Neural progenitor cell (in vitro differentiated cells): Measurements from ENCODE around the gene MAP3K1. TPM values are rescaled to one million over a fixed set of nuclear protein-coding genes. Genes with fewer than 3 reads are reported as not detected.
A peak's percentile ranks its signal among the peaks of the same experiment; 100 is the strongest.

ENCODE experiments used
- DNase-seq: peaks from one replicate; pipeline ENCODE4 v3.0.0-alpha.2; 2016; ENCODE audit warnings: low spot score
- H2AFZ ChIP-seq: fragments of 200-600 bp; sonication (generic); replicated peaks from 2 replicates; pipeline ENCODE4 v1.6.1; 2016; ENCODE audit warnings: antibody characterized with exemption
- H3F3A ChIP-seq: fragments of 200-600 bp; sonication (generic); 2 replicates; pipeline ENCODE4 v1.6.1; 2016; ENCODE audit warnings: antibody characterized with exemption, low read depth
- H3K27ac ChIP-seq: fragments of 200-600 bp; sonication (generic); 2 replicates; pipeline ENCODE4 v1.5.1; 2016; ENCODE audit warnings: mild to moderate bottlenecking
- H3K27me3 ChIP-seq: fragments of 200-600 bp; sonication (generic); 2 replicates; pipeline ENCODE4 v1.6.1; 2016; ENCODE audit warnings: mild to moderate bottlenecking, moderate library complexity
- H3K36me3 ChIP-seq: fragments of 200-600 bp; sonication (generic); 2 replicates; pipeline ENCODE4 v1.5.1; 2016
- H3K4me1 ChIP-seq: fragments of 200-600 bp; sonication (generic); 2 replicates; pipeline ENCODE4 v1.6.1; 2016; ENCODE audit warnings: mixed run types
- H3K4me2 ChIP-seq: fragments of 200-600 bp; sonication (generic); 2 replicates; pipeline ENCODE4 v1.6.1; 2016
- H3K4me3 ChIP-seq: fragments of 200-600 bp; sonication (generic); 2 replicates; pipeline ENCODE4 v1.5.1; 2016
- H3K79me2 ChIP-seq: fragments of 200-600 bp; sonication (generic); 2 replicates; pipeline ENCODE4 v1.6.1; 2016; ENCODE audit warnings: low read depth
- H3K9ac ChIP-seq: fragments of 200-600 bp; sonication (generic); 2 replicates; pipeline ENCODE4 v1.6.1; 2016
- H3K9me3 ChIP-seq: fragments of 200-600 bp; sonication (generic); 2 replicates; pipeline ENCODE4 v1.5.1; 2016; ENCODE audit warnings: low read depth
- H4K20me1 ChIP-seq: fragments of 200-600 bp; sonication (generic); 2 replicates; pipeline ENCODE4 v1.6.1; 2016; ENCODE audit warnings: low read depth
- H3K27ac Mint-ChIP-seq: 3 replicates; pipeline ENCODE4 v1.8.0; 2021; ENCODE audit warnings: mixed read lengths
- H3K27me3 Mint-ChIP-seq: 2 replicates; pipeline ENCODE4 v1.8.0; 2022; ENCODE audit warnings: low read depth, mild to moderate bottlenecking, inconsistent platforms, moderate library complexity, mixed read lengths; ENCODE audit not compliant: insufficient read depth
- H3K36me3 Mint-ChIP-seq: 3 replicates; pipeline ENCODE4 v1.8.0; 2021; ENCODE audit warnings: mixed read lengths
- H3K4me1 Mint-ChIP-seq: 3 replicates; pipeline ENCODE4 v1.8.0; 2021; ENCODE audit warnings: mixed read lengths
- H3K4me3 Mint-ChIP-seq: 3 replicates; pipeline ENCODE4 v1.8.0; 2021; ENCODE audit warnings: mild to moderate bottlenecking, moderate library complexity, mixed read lengths
- H3K9me3 Mint-ChIP-seq: 3 replicates; pipeline ENCODE4 v1.8.0; 2020; ENCODE audit warnings: mixed read lengths
- EZH2 ChIP-seq: fragments of 200-600 bp; sonication (generic); IDR thresholded peaks from 2 replicates; pipeline ENCODE4 v1.6.1; 2017; ENCODE audit warnings: antibody characterized with exemption, mild to moderate bottlenecking, moderate library complexity
- EZH2phosphoT487 ChIP-seq: fragments of 200-600 bp; sonication (generic); IDR thresholded peaks from 2 replicates; pipeline ENCODE4 v1.6.1; 2017; ENCODE audit warnings: antibody characterized with exemption
- total RNA-seq: library from RNA; depleted of rRNA; stranded (reverse); fragments of >200 nt; gene quantifications from 2 replicates; pipeline ENCODE4 v1.2.3, GENCODE V29; 2015; ENCODE audit warnings: low replicate concordance
- TF ChIP-seq, protein P1 (sequence below): fragments of 200-600 bp; sonication (generic); IDR thresholded peaks from 2 replicates; pipeline ENCODE4 v1.5.1; 2017; ENCODE audit warnings: antibody characterized with exemption, mild to moderate bottlenecking

Gene MAP3K1
- total RNA-seq, 1 donor from 2014 or later, result 22.2 TPM

DNA sequence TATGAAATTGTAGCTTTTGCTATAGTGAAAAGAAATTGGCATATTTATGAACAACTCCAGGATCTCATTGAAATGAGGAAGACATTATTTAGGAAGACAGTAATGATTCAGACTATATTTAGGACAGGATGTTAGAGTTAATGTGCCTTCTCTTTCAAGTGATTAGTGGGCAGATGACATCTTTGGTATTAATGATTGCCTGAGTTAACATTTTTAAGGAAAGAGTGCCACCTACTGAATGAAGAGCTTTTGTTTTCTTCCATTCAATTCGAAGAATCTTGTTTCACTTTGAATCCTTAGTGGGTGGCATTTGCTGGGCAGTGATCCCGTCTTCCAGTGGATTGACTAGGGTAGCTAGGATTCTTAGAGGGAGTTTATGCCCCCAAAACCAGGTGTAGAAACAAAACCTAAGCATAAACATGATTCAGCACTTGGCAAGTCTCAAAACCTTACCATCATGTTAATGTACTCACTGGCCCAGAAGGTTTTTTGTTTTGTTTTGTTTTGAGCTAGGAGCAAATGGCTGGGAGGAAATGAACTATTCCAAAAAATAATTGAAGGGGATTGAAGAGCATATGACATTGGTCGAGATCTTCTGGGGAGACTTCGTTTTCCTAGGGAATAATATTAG, 23.2 kb downstream of the MAP3K1 start:
- no peak overlapping the region for H3K4me3 ChIP-seq
- H3K27me3 ChIP-seq, result no peaks in the 10 kb centered on the region
- H3K79me2 ChIP-seq, result peaks cover 74% of the 10 kb centered on the region
- Mint-ChIP-seq H3K9me3 (no peaks in the 10 kb centered on the region), H3K27ac (no peak overlapping the region), H3K36me3 (no peaks in the 10 kb centered on the region), H3K4me3 (no peak overlapping the region), H3K4me1 (peaks cover 21% of the 10 kb centered on the region), H3K27me3 (no peaks in the 10 kb centered on the region)
- H3K27ac ChIP-seq, result no peak overlapping the region
- TF ChIP-seq, protein P1, sequence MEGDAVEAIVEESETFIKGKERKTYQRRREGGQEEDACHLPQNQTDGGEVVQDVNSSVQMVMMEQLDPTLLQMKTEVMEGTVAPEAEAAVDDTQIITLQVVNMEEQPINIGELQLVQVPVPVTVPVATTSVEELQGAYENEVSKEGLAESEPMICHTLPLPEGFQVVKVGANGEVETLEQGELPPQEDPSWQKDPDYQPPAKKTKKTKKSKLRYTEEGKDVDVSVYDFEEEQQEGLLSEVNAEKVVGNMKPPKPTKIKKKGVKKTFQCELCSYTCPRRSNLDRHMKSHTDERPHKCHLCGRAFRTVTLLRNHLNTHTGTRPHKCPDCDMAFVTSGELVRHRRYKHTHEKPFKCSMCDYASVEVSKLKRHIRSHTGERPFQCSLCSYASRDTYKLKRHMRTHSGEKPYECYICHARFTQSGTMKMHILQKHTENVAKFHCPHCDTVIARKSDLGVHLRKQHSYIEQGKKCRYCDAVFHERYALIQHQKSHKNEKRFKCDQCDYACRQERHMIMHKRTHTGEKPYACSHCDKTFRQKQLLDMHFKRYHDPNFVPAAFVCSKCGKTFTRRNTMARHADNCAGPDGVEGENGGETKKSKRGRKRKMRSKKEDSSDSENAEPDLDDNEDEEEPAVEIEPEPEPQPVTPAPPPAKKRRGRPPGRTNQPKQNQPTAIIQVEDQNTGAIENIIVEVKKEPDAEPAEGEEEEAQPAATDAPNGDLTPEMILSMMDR, result peak; percentile 68
- TF ChIP-seq EZH2 (no peak), EZH2phosphoT487 (no peak)
- H3K4me1 ChIP-seq, result peaks cover 10% of the 10 kb centered on the region
- peak; percentile 65 for DNase-seq
- H3K9ac ChIP-seq, result no peak overlapping the region
- H4K20me1 ChIP-seq, result peaks cover 39% of the 10 kb centered on the region
- no peaks in the 10 kb centered on the region for H3F3A ChIP-seq
- no peak overlapping the region for H2AFZ ChIP-seq
- H3K9me3 ChIP-seq, result no peaks in the 10 kb centered on the region
- no peaks in the 10 kb centered on the region for H3K36me3 ChIP-seq
- H3K4me2 ChIP-seq, result no peak overlapping the region

- Histone ChIP-seq H3K36me3 (no peaks in the 10 kb centered on the region), H3F3A (no peaks in the 10 kb centered on the region), H3K27ac (no peak overlapping the region), H3K9me3 (no peaks in the 10 kb centered on the region), H2AFZ (no peak overlapping the region), H3K9ac (no peak overlapping the region), H3K4me2 (no peak overlapping the region), H3K27me3 (no peaks in the 10 kb centered on the region), H4K20me1 (peaks cover 35% of the 10 kb centered on the region), H3K4me3 (no peak overlapping the region), H3K79me2 (peaks cover 75% of the 10 kb centered on the region), H3K4me1 (peaks cover 5% of the 10 kb centered on the region)
- H3K9me3 Mint-ChIP-seq, result no peaks in the 10 kb centered on the region
- no peak overlapping the region for H3K4me3 Mint-ChIP-seq
- H3K27ac Mint-ChIP-seq, result no peak overlapping the region
- H3K4me1 Mint-ChIP-seq, result peaks cover 18% of the 10 kb centered on the region
- DNase-seq, result no peak
- H3K36me3 Mint-ChIP-seq, result peaks cover 3% of the 10 kb centered on the region
- TF ChIP-seq EZH2phosphoT487, result no peak
- TF ChIP-seq, protein P1, result no peak
- no peak for TF ChIP-seq EZH2
- no peaks in the 10 kb centered on the region for H3K27me3 Mint-ChIP-seq
These were observed 23.7 kb downstream of the MAP3K1 start for GRCh38 chr5:56839062-56839461.

DNA sequence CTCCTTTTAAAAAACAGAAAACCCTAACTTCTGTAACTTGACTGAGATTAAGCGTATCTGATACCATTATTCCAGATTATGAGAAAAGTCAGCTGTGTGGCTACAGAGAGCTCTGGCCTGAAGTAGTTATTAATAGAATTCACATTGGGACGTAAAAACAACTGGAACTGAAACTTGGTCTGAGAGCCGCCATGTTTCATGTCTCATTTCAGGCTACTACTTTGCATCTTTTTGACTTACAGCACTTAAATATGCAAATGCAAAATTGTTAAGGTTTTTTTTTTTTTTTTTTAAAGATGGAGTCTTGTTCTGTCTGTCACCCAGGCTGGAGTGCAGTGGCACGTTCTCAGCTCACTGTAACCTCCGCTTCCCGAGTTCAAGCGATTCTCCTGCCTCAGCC, 25.2 kb downstream of the MAP3K1 start:
- H3K4me1 Mint-ChIP-seq, result peaks cover 15% of the 10 kb centered on the region
- no peaks in the 10 kb centered on the region for H3K27me3 Mint-ChIP-seq
- no peaks in the 10 kb centered on the region for H3F3A ChIP-seq
- no peaks in the 10 kb centered on the region for H3K9me3 Mint-ChIP-seq
- no peak overlapping the region for H3K27ac Mint-ChIP-seq
- peaks cover 70% of the 10 kb centered on the region for H3K79me2 ChIP-seq
- H3K36me3 Mint-ChIP-seq, result peaks cover 5% of the 10 kb centered on the region
- H4K20me1 ChIP-seq, result peaks cover 35% of the 10 kb centered on the region
- TF ChIP-seq EZH2, result no peak
- no peak for TF ChIP-seq EZH2phosphoT487
- TF ChIP-seq, protein P1, result no peak
- no peak overlapping the region for H2AFZ ChIP-seq
- no peaks in the 10 kb centered on the region for H3K36me3 ChIP-seq
- no peak overlapping the region for H3K4me2 ChIP-seq
- H3K4me3 ChIP-seq, result no peak overlapping the region
- no peaks in the 10 kb centered on the region for H3K9me3 ChIP-seq
- peaks cover 8% of the 10 kb centered on the region for H3K4me1 ChIP-seq
- H3K27ac ChIP-seq, result no peak overlapping the region
- DNase-seq, result no peak
- H3K27me3 ChIP-seq, result no peaks in the 10 kb centered on the region
- no peak overlapping the region for H3K9ac ChIP-seq
- H3K4me3 Mint-ChIP-seq, result no peak overlapping the region
